ENCODE measurements around the gene MEGF6.

The MEGF6 gene

DNA sequence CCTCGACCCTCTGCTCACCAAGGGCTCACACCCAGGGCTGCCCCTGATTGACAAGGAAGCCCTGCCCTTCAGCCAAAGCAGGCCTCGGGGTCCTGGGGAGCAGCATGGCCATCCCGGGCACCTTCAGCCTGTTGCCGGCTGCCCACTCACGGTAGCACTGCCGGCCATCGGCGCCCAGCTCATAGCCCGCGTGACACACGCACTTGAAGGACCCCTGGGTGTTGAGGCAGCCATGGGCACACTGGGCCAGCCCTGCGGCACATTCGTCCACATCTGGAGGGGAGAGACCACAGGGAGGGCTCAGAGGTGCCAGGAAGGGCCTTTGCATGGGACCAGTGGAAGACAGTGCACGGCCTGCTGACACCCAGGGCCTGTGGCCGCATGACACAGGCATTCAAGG, 99.5 kb downstream of the MEGF6 start (continued):
- TF ChIP-seq, protein P1, sequence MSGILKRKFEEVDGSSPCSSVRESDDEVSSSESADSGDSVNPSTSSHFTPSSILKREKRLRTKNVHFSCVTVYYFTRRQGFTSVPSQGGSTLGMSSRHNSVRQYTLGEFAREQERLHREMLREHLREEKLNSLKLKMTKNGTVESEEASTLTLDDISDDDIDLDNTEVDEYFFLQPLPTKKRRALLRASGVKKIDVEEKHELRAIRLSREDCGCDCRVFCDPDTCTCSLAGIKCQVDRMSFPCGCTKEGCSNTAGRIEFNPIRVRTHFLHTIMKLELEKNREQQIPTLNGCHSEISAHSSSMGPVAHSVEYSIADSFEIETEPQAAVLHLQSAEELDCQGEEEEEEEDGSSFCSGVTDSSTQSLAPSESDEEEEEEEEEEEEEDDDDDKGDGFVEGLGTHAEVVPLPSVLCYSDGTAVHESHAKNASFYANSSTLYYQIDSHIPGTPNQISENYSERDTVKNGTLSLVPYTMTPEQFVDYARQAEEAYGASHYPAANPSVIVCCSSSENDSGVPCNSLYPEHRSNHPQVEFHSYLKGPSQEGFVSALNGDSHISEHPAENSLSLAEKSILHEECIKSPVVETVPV (CRISPR knock-in tag; IDR thresholded peaks at IDR 0.05): no peak
- TF ChIP-seq BACH2 (CRISPR knock-in tag; IDR thresholded peaks at IDR 0.05; ENCODE audit: borderline replicate concordance) (no peak), RARB (CRISPR knock-in tag; IDR thresholded peaks at IDR 0.05) (no peak), TOX (CRISPR knock-in tag; IDR thresholded peaks at IDR 0.05; ENCODE audit: borderline replicate concordance) (no peak)

- TF ChIP-seq ISL1 (CRISPR knock-in tag; IDR thresholded peaks at IDR 0.05) (no peak), ARNTL (CRISPR knock-in tag; IDR thresholded peaks at IDR 0.05; ENCODE audit: borderline replicate concordance, low read depth) (no peak), ZC3H10 (CRISPR knock-in tag; IDR thresholded peaks at IDR 0.05) (no peak), CSDC2 (CRISPR knock-in tag; IDR thresholded peaks at IDR 0.05) (no peak), ZNF8 (CRISPR knock-in tag; IDR thresholded peaks at IDR 0.05) (no peak), ZNF565 (CRISPR knock-in tag; conservative IDR thresholded peaks at IDR 0.05; ENCODE audit: low read depth) (no peak), ZFP30 (CRISPR knock-in tag; IDR thresholded peaks at IDR 0.05) (no peak), RARB (CRISPR knock-in tag; IDR thresholded peaks at IDR 0.05) (no peak), TOX (CRISPR knock-in tag; IDR thresholded peaks at IDR 0.05; ENCODE audit: borderline replicate concordance) (no peak), TCF4 (CRISPR knock-in tag; IDR thresholded peaks at IDR 0.05; ENCODE audit: borderline replicate concordance) (no peak), ZNF70 (CRISPR knock-in tag; IDR thresholded peaks at IDR 0.05) (no peak), GLIS3 (CRISPR knock-in tag; IDR thresholded peaks at IDR 0.05) (no peak), PPARA (CRISPR knock-in tag; IDR thresholded peaks at IDR 0.05; ENCODE audit: borderline replicate concordance) (no peak)
- TF ChIP-seq, protein P2, sequence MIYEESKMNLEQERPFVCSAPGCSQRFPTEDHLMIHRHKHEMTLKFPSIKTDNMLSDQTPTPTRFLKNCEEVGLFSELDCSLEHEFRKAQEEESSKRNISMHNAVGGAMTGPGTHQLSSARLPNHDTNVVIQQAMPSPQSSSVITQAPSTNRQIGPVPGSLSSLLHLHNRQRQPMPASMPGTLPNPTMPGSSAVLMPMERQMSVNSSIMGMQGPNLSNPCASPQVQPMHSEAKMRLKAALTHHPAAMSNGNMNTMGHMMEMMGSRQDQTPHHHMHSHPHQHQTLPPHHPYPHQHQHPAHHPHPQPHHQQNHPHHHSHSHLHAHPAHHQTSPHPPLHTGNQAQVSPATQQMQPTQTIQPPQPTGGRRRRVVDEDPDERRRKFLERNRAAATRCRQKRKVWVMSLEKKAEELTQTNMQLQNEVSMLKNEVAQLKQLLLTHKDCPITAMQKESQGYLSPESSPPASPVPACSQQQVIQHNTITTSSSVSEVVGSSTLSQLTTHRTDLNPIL (CRISPR knock-in tag; IDR thresholded peaks at IDR 0.05; ENCODE audit: low read depth): no peak
- TF ChIP-seq, protein P3, sequence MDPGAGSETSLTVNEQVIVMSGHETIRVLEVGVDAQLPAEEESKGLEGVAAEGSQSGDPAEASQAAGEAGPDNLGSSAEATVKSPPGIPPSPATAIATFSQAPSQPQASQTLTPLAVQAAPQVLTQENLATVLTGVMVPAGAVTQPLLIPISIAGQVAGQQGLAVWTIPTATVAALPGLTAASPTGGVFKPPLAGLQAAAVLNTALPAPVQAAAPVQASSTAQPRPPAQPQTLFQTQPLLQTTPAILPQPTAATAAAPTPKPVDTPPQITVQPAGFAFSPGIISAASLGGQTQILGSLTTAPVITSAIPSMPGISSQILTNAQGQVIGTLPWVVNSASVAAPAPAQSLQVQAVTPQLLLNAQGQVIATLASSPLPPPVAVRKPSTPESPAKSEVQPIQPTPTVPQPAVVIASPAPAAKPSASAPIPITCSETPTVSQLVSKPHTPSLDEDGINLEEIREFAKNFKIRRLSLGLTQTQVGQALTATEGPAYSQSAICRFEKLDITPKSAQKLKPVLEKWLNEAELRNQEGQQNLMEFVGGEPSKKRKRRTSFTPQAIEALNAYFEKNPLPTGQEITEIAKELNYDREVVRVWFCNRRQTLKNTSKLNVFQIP (CRISPR knock-in tag; IDR thresholded peaks at IDR 0.05; ENCODE audit: borderline replicate concordance, low read depth): no peak
- TF ChIP-seq, protein P4, sequence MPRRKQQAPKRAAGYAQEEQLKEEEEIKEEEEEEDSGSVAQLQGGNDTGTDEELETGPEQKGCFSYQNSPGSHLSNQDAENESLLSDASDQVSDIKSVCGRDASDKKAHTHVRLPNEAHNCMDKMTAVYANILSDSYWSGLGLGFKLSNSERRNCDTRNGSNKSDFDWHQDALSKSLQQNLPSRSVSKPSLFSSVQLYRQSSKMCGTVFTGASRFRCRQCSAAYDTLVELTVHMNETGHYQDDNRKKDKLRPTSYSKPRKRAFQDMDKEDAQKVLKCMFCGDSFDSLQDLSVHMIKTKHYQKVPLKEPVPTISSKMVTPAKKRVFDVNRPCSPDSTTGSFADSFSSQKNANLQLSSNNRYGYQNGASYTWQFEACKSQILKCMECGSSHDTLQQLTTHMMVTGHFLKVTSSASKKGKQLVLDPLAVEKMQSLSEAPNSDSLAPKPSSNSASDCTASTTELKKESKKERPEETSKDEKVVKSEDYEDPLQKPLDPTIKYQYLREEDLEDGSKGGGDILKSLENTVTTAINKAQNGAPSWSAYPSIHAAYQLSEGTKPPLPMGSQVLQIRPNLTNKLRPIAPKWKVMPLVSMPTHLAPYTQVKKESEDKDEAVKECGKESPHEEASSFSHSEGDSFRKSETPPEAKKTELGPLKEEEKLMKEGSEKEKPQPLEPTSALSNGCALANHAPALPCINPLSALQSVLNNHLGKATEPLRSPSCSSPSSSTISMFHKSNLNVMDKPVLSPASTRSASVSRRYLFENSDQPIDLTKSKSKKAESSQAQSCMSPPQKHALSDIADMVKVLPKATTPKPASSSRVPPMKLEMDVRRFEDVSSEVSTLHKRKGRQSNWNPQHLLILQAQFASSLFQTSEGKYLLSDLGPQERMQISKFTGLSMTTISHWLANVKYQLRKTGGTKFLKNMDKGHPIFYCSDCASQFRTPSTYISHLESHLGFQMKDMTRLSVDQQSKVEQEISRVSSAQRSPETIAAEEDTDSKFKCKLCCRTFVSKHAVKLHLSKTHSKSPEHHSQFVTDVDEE (CRISPR knock-in tag; IDR thresholded peaks at IDR 0.05): no peak
- TF ChIP-seq, protein P5, sequence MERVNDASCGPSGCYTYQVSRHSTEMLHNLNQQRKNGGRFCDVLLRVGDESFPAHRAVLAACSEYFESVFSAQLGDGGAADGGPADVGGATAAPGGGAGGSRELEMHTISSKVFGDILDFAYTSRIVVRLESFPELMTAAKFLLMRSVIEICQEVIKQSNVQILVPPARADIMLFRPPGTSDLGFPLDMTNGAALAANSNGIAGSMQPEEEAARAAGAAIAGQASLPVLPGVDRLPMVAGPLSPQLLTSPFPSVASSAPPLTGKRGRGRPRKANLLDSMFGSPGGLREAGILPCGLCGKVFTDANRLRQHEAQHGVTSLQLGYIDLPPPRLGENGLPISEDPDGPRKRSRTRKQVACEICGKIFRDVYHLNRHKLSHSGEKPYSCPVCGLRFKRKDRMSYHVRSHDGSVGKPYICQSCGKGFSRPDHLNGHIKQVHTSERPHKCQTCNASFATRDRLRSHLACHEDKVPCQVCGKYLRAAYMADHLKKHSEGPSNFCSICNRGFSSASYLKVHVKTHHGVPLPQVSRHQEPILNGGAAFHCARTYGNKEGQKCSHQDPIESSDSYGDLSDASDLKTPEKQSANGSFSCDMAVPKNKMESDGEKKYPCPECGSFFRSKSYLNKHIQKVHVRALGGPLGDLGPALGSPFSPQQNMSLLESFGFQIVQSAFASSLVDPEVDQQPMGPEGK (CRISPR knock-in tag; IDR thresholded peaks at IDR 0.05; ENCODE audit: borderline replicate concordance): no peak
- TF ChIP-seq, protein P1 (CRISPR knock-in tag; IDR thresholded peaks at IDR 0.05): no peak
- ATAC-seq: no peak
Observed at GRCh38 chr1:3511306-3511705, 100.0 kb downstream of the MEGF6 start.

- ATAC-seq: no peak
- TF ChIP-seq GLIS3 (CRISPR knock-in tag; IDR thresholded peaks at IDR 0.05) (no peak), ZNF565 (CRISPR knock-in tag; conservative IDR thresholded peaks at IDR 0.05; ENCODE audit: low read depth) (no peak), TOX (CRISPR knock-in tag; IDR thresholded peaks at IDR 0.05; ENCODE audit: borderline replicate concordance) (no peak), PPARA (CRISPR knock-in tag; IDR thresholded peaks at IDR 0.05; ENCODE audit: borderline replicate concordance) (no peak), CSDC2 (CRISPR knock-in tag; IDR thresholded peaks at IDR 0.05) (no peak), ZFP3 (CRISPR knock-in tag; IDR thresholded peaks at IDR 0.05) (no peak), SNAI2 (CRISPR knock-in tag; IDR thresholded peaks at IDR 0.05) (no peak), RARB (CRISPR knock-in tag; IDR thresholded peaks at IDR 0.05) (no peak), TCF4 (CRISPR knock-in tag; IDR thresholded peaks at IDR 0.05; ENCODE audit: borderline replicate concordance) (no peak), ESRRG (CRISPR knock-in tag; IDR thresholded peaks at IDR 0.05) (no peak), ARNTL (CRISPR knock-in tag; IDR thresholded peaks at IDR 0.05; ENCODE audit: borderline replicate concordance, low read depth) (no peak), OSR1 (CRISPR knock-in tag; IDR thresholded peaks at IDR 0.05) (no peak), ZNF8 (CRISPR knock-in tag; IDR thresholded peaks at IDR 0.05) (no peak)
- TF ChIP-seq, protein P3 (CRISPR knock-in tag; IDR thresholded peaks at IDR 0.05; ENCODE audit: borderline replicate concordance, low read depth): no peak
Observed at GRCh38 chr1:3510956-3511250, 100.4 kb downstream of the MEGF6 start.

Data from SK-N-SH treated with all-trans-retinoic acid at 6 μM for 48 hours (cell line).